Rectal smooth muscle tissue (tissue), 1 donor: ENCODE data around the gene REPS1.
"Not testable (repeated sequence)": the region's sequence is repeated elsewhere in the genome, so short reads cannot be mapped to it uniquely, and the experiment has no call there.

ENCODE experiments used
- H3K27ac ChIP-seq: one replicate; pipeline ENCODE4 v1.7.0; 2013; ENCODE audit warnings: low read depth, low read length, inconsistent platforms
- H3K27me3 ChIP-seq: one replicate; pipeline ENCODE4 v1.7.0; 2013; ENCODE audit warnings: low read length; ENCODE audit not compliant: control insufficient read depth, insufficient read depth
- H3K36me3 ChIP-seq: one replicate; pipeline ENCODE4 v1.7.0; 2013; ENCODE audit warnings: low read length; ENCODE audit not compliant: control insufficient read depth, insufficient read depth
- H3K4me1 ChIP-seq: one replicate; pipeline ENCODE4 v1.7.0; 2013; ENCODE audit warnings: low read length; ENCODE audit not compliant: control insufficient read depth, insufficient read depth
- H3K4me3 ChIP-seq: one replicate; pipeline ENCODE4 v1.7.0; 2013; ENCODE audit warnings: low read length
- H3K9ac ChIP-seq: one replicate; pipeline ENCODE4 v1.7.0; 2013; ENCODE audit warnings: low read length

The REPS1 gene

GRCh38 chr6:138987643-138988468, at the start of gene REPS1:
TSS of gene REPS1 (minus strand) at chr6:138988253. CDS start at chr6:138987682, 571 bp downstream.
- Histone ChIP-seq H3K4me1 (peaks cover 6% of the 10 kb centered on the region), H3K9ac (peak within 1 kb of the TSS; percentile 74), H3K27ac (peak within 1 kb of the TSS; percentile 89), H3K36me3 (no peaks in the 10 kb centered on the region), H3K27me3 (no peaks in the 10 kb centered on the region), H3K4me3 (peak within 1 kb of the TSS; percentile 90)

- H3K27me3 ChIP-seq, result no peaks in the 10 kb centered on the region
Observed at GRCh38 chr6:139037490-139037889, 49.4 kb upstream of the REPS1 start.

GRCh38 chr6:139030228-139030963, 42.3 kb upstream of the REPS1 start:
- Histone ChIP-seq H3K27ac (peak overlapping the region; percentile 64), H3K36me3 (no peaks in the 10 kb centered on the region), H3K4me1 (no peaks in the 10 kb centered on the region), H3K4me3 (peak overlapping the region; percentile 82), H3K27me3 (no peaks in the 10 kb centered on the region), H3K9ac (no peak overlapping the region)

More at GRCh38 chr6:139037490-139037889, 49.4 kb upstream of the REPS1 start:
- Histone ChIP-seq H3K9ac (no peak overlapping the region), H3K36me3 (no peaks in the 10 kb centered on the region), H3K4me1 (no peaks in the 10 kb centered on the region), H3K4me3 (no peak overlapping the region), H3K27ac (no peak overlapping the region)

GRCh38 chr6:139029470-139030227, 41.6 kb upstream of the REPS1 start:
- no peaks in the 10 kb centered on the region for H3K27me3 ChIP-seq
- H3K27ac ChIP-seq, result peak overlapping the region; percentile 64
- H3K4me3 ChIP-seq, result peak overlapping the region; percentile 82
- no peaks in the 10 kb centered on the region for H3K36me3 ChIP-seq
- no peaks in the 10 kb centered on the region for H3K4me1 ChIP-seq
- peak overlapping the region; percentile 78 for H3K9ac ChIP-seq

GRCh38 chr6:139028658-139029469, 40.8 kb upstream of the REPS1 start, which contains the start of gene ABRACL:
TSS of gene ABRACL (plus strand) at chr6:139028745. CDS start at chr6:139034161, 5,416 bp downstream.
- peak within 1 kb of the TSS; percentile 82 for H3K4me3 ChIP-seq
- no peaks in the 10 kb centered on the region for H3K36me3 ChIP-seq
- H3K27ac ChIP-seq, result peak within 1 kb of the TSS; percentile 64
- H3K9ac ChIP-seq, result peak within 1 kb of the TSS; percentile 78
- H3K4me1 ChIP-seq, result no peaks in the 10 kb centered on the region
- no peaks in the 10 kb centered on the region for H3K27me3 ChIP-seq

- H3K4me3 ChIP-seq, result peak overlapping the region; percentile 82
- peak overlapping the region; percentile 43 for H3K9ac ChIP-seq
Observed at GRCh38 chr6:139028215-139028657, 40.2 kb upstream of the REPS1 start.

GRCh38 chr6:139027620-139028182, 39.6 kb upstream of the REPS1 start:
- Histone ChIP-seq H3K36me3 (no peaks in the 10 kb centered on the region), H3K27me3 (no peaks in the 10 kb centered on the region), H3K4me3 (peak overlapping the region; percentile 82), H3K4me1 (no peaks in the 10 kb centered on the region), H3K9ac (peak overlapping the region; percentile 1), H3K27ac (no peak overlapping the region)

More at GRCh38 chr6:139028215-139028657, 40.2 kb upstream of the REPS1 start:
- Histone ChIP-seq H3K36me3 (no peaks in the 10 kb centered on the region), H3K27ac (peak overlapping the region; percentile 64), H3K4me1 (no peaks in the 10 kb centered on the region), H3K27me3 (no peaks in the 10 kb centered on the region)

GRCh38 chr6:139025416-139025815, 37.4 kb upstream of the REPS1 start:
- not testable (repeated sequence) for H3K27me3 ChIP-seq, H3K4me1 ChIP-seq, H3K9ac ChIP-seq, H3K36me3 ChIP-seq, H3K4me3 ChIP-seq, H3K27ac ChIP-seq

GRCh38 chr6:139020689-139021088, 32.6 kb upstream of the REPS1 start:
- Histone ChIP-seq H3K4me3 (no peak overlapping the region), H3K4me1 (peaks cover 6% of the 10 kb centered on the region), H3K27me3 (no peaks in the 10 kb centered on the region), H3K9ac (no peak overlapping the region), H3K27ac (no peak overlapping the region), H3K36me3 (no peaks in the 10 kb centered on the region)

- Histone ChIP-seq H3K27me3 (no peaks in the 10 kb centered on the region), H3K27ac (no peak overlapping the region), H3K9ac (no peak overlapping the region), H3K36me3 (no peaks in the 10 kb centered on the region), H3K4me1 (peaks cover 6% of the 10 kb centered on the region), H3K4me3 (no peak overlapping the region)
Observed at GRCh38 chr6:139019722-139020121, 31.7 kb upstream of the REPS1 start.

GRCh38 chr6:139017227-139017626, 29.2 kb upstream of the REPS1 start:
- Histone ChIP-seq H3K9ac (no peak overlapping the region), H3K27ac (no peak overlapping the region), H3K36me3 (no peaks in the 10 kb centered on the region), H3K4me3 (no peak overlapping the region), H3K27me3 (no peaks in the 10 kb centered on the region), H3K4me1 (peaks cover 6% of the 10 kb centered on the region)
